Lower leg skin (tissue), 3 donors: Measurements from ENCODE around the gene TNFRSF11A.

Experiments
- POLR2A ChIP-seq, 2 donors: fragments of 450-650 bp; IDR thresholded peaks; one replicate each; pipeline ENCODE4 v1.6.1; 2016 to 2017; ENCODE audit warnings: antibody characterized with exemption in 2 of 2, mild to moderate bottlenecking in 1 of 2, moderate library complexity in 1 of 2
- TF ChIP-seq, protein P1 (sequence below), 3 donors: fragments of 450-650 bp; IDR thresholded peaks; one replicate each; pipeline ENCODE4 v1.5.1; 2016; ENCODE audit warnings: antibody characterized with exemption in 3 of 3, mild to moderate bottlenecking in 3 of 3, moderate library complexity in 2 of 3

DNA sequence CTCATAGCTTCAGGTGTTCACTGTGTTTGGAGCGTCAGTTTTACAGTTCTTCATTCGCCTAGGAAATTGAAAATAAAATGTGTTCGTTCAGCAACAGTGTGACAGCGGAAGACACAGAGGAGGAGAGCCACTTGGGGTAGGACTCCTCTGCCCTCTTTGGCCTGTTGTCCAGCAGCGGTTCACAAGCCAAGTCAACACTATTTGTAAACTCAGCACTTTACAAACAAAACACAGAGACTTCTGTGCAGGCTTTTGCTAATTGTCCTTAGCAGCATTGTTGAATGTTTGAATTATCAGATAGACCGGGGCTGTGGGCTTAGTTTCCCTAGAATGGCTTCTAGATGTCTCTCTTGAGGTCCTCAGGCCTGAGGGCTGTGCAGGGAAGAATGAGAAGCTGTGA lies 73.2 kb downstream of the TNFRSF11A start:
- TF ChIP-seq, protein P1, sequence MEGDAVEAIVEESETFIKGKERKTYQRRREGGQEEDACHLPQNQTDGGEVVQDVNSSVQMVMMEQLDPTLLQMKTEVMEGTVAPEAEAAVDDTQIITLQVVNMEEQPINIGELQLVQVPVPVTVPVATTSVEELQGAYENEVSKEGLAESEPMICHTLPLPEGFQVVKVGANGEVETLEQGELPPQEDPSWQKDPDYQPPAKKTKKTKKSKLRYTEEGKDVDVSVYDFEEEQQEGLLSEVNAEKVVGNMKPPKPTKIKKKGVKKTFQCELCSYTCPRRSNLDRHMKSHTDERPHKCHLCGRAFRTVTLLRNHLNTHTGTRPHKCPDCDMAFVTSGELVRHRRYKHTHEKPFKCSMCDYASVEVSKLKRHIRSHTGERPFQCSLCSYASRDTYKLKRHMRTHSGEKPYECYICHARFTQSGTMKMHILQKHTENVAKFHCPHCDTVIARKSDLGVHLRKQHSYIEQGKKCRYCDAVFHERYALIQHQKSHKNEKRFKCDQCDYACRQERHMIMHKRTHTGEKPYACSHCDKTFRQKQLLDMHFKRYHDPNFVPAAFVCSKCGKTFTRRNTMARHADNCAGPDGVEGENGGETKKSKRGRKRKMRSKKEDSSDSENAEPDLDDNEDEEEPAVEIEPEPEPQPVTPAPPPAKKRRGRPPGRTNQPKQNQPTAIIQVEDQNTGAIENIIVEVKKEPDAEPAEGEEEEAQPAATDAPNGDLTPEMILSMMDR (IDR thresholded peaks at IDR 0.05): no peak
- TF ChIP-seq POLR2A (IDR thresholded peaks at IDR 0.05): no peak
